PC-3 (cell line): Measurements from ENCODE around the gene RNF19B. TPM values are rescaled to one million over a fixed set of nuclear protein-coding genes. Genes with fewer than 3 reads are reported as not detected.

Experiments
- ATAC-seq: fragments of 200-7000 bp; cut with Tn5 transposase; 2 replicates; pipeline ENCODE4 v1.9.1; 2020; ENCODE audit warnings: mild to moderate bottlenecking, moderate library complexity
- BruUV-seq: library from RNA; stranded (reverse); fragments of 400-500 nt; replicated peaks from 2 replicates; lab custom pipeline; 2021; lab: Mats Ljungman, UMichigan
- CTCF ChIA-PET: fragments of 300-600 bp; sonication (Branson Sonifier 250); formaldehyde crosslinking; loops from one replicate; lab custom pipeline; 2022; ENCODE audit warnings: antibody characterized with exemption; lab: Charles Lee
- POLR2A ChIA-PET: fragments of 300-600 bp; sonication (Branson Sonifier 250); formaldehyde crosslinking; loops from one replicate; lab custom pipeline; 2022; ENCODE audit warnings: antibody characterized with exemption; ENCODE audit not compliant: unreplicated experiment; lab: Charles Lee
- DNase-seq: peaks from one replicate; pipeline ENCODE4 v3.0.0-alpha.2; 2015
- H2AFZ ChIP-seq: fragments of 300-600 bp; sonication (generic); 2 replicates; pipeline ENCODE4 v1.6.0; 2016; ENCODE audit warnings: antibody characterized with exemption, low read length
- H3F3A ChIP-seq: fragments of 300-600 bp; sonication (generic); one replicate; pipeline ENCODE4 v1.6.0; 2017; ENCODE audit warnings: antibody characterized with exemption, low read length, control low read depth, mild to moderate bottlenecking; ENCODE audit not compliant: unreplicated experiment
- H3K27ac ChIP-seq: fragments of 300-600 bp; sonication (generic); 2 replicates; pipeline ENCODE4 v1.5.1; 2016; ENCODE audit warnings: mild to moderate bottlenecking, low read length
- H3K27me3 ChIP-seq: fragments of 300-600 bp; sonication (generic); 2 replicates; pipeline ENCODE4 v1.6.1; 2016; ENCODE audit warnings: low read length, mixed read lengths
- H3K36me3 ChIP-seq: fragments of 300-600 bp; sonication (generic); 2 replicates; pipeline ENCODE4 v1.6.1; 2016; ENCODE audit warnings: low read depth, mixed run types, low read length, mixed read lengths
- H3K4me1 ChIP-seq: fragments of 300-600 bp; sonication (generic); 2 replicates; pipeline ENCODE4 v1.5.1; 2016; ENCODE audit warnings: low read length; ENCODE audit not compliant: insufficient read depth
- H3K4me2 ChIP-seq: fragments of 300-600 bp; sonication (generic); 2 replicates; pipeline ENCODE4 v1.6.0; 2016; ENCODE audit warnings: low read length
- H3K4me3 ChIP-seq: fragments of 300-600 bp; sonication (generic); 2 replicates; pipeline ENCODE4 v1.5.1; 2016; ENCODE audit warnings: mild to moderate bottlenecking, low read length, mixed read lengths
- H3K79me2 ChIP-seq: fragments of 300-600 bp; sonication (generic); 2 replicates; pipeline ENCODE4 v1.6.1; 2017; ENCODE audit warnings: low read length, mixed read lengths
- H3K9ac ChIP-seq: fragments of 300-600 bp; sonication (generic); 2 replicates; pipeline ENCODE4 v1.6.0; 2016; ENCODE audit warnings: mild to moderate bottlenecking, low read length
- H3K9me2 ChIP-seq: fragments of 300-600 bp; sonication (generic); replicated peaks from 2 replicates; pipeline ENCODE4 v1.6.1; 2016; ENCODE audit warnings: mixed run types, low read length, mixed read lengths
- H3K9me3 ChIP-seq: fragments of 300-600 bp; sonication (generic); 2 replicates; pipeline ENCODE4 v1.6.1; 2016; ENCODE audit warnings: low read length, mixed read lengths
- H4K20me1 ChIP-seq: fragments of 300-600 bp; sonication (generic); 2 replicates; pipeline ENCODE4 v1.6.1; 2016; ENCODE audit warnings: low read length, mixed read lengths
- EZH2 ChIP-seq: fragments of 300-600 bp; sonication (generic); IDR thresholded peaks from one replicate; pipeline ENCODE4 v1.6.1; 2017; ENCODE audit warnings: antibody characterized with exemption, mild to moderate bottlenecking, low read length; ENCODE audit not compliant: unreplicated experiment
- EZH2phosphoT487 ChIP-seq: fragments of 300-600 bp; sonication (generic); IDR thresholded peaks from 2 replicates; pipeline ENCODE4 v1.6.1; 2018; ENCODE audit warnings: mild to moderate bottlenecking, antibody characterized with exemption, low read length, borderline replicate concordance
- intact Hi-C: fragments of 100-400 bp; cut with micrococcal nuclease; formaldehyde crosslinking; loops from 2 replicates; pipeline ENCODE4 v1.9.0; 2023
- total RNA-seq: library from RNA; depleted of rRNA; stranded (reverse); fragments of >200 nt; gene quantifications from 2 replicates; pipeline ENCODE4 v1.2.3, GENCODE V29; 2014
- TF ChIP-seq, protein P1 (sequence below): fragments of 300-600 bp; sonication (generic); conservative IDR thresholded peaks from 2 replicates; pipeline ENCODE4 v1.5.1; 2017; ENCODE audit warnings: antibody characterized with exemption, low read depth, mild to moderate bottlenecking, low read length

Gene RNF19B
- total RNA-seq, 1 experiment from 2014 or later = 17.9 TPM

- H3K9me2 ChIP-seq = no peaks in the 10 kb centered on the region
- H3K27me3 ChIP-seq = no peaks in the 10 kb centered on the region
- POLR2A ChIA-PET = no interaction called here
- no peak overlapping the region for H3K27ac ChIP-seq
- no peak overlapping the region for H3K4me3 ChIP-seq
- no peaks in the 10 kb centered on the region for H3F3A ChIP-seq
- DNase-seq (no peak), ATAC-seq (no peak)
- H3K9me3 ChIP-seq = no peaks in the 10 kb centered on the region
- intact Hi-C loops = no loop called here
- TF ChIP-seq EZH2 (no peak), EZH2phosphoT487 (no peak)
- TF ChIP-seq, protein P1, sequence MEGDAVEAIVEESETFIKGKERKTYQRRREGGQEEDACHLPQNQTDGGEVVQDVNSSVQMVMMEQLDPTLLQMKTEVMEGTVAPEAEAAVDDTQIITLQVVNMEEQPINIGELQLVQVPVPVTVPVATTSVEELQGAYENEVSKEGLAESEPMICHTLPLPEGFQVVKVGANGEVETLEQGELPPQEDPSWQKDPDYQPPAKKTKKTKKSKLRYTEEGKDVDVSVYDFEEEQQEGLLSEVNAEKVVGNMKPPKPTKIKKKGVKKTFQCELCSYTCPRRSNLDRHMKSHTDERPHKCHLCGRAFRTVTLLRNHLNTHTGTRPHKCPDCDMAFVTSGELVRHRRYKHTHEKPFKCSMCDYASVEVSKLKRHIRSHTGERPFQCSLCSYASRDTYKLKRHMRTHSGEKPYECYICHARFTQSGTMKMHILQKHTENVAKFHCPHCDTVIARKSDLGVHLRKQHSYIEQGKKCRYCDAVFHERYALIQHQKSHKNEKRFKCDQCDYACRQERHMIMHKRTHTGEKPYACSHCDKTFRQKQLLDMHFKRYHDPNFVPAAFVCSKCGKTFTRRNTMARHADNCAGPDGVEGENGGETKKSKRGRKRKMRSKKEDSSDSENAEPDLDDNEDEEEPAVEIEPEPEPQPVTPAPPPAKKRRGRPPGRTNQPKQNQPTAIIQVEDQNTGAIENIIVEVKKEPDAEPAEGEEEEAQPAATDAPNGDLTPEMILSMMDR = no peak
- no peak overlapping the region for H3K9ac ChIP-seq
- H4K20me1 ChIP-seq = no peaks in the 10 kb centered on the region
- H3K79me2 ChIP-seq = no peaks in the 10 kb centered on the region
- BruUV-seq = no TSS peak
- H3K36me3 ChIP-seq = no peaks in the 10 kb centered on the region
- H2AFZ ChIP-seq = no peak overlapping the region
- CTCF ChIA-PET = no interaction called here
- H3K4me1 ChIP-seq = no peaks in the 10 kb centered on the region
- H3K4me2 ChIP-seq = peak overlapping the region; percentile 83; the same call in 1 of the 2 replicates
Observed at GRCh38 chr1:32892368-32893197, 72.0 kb downstream of the RNF19B start.

DNA sequence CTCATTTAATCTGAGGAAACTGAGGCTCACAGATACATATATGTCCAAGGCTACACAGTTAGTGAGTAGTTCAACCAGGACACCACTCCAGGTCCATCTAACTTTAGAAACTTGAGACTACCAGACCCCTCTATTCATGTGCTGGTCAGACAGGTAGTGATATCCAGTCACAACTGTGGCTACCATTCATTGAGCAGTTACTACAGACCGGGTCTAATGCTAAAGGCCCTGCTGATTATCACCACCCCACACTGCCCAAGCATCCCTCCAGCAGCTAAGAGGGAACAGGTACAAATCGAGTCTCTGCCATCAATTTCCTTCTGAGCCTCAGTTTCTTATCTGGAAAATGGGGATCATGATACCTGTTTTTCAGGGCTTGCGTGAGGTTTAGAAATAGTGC, 73.0 kb downstream of the RNF19B start:
- Histone ChIP-seq H3K27me3 (no peaks in the 10 kb centered on the region), H3K9me3 (no peaks in the 10 kb centered on the region), H3K9ac (no peak overlapping the region), H3F3A (no peaks in the 10 kb centered on the region), H3K9me2 (no peaks in the 10 kb centered on the region), H3K4me2 (no peak overlapping the region), H2AFZ (no peak overlapping the region), H3K27ac (no peak overlapping the region), H3K79me2 (no peaks in the 10 kb centered on the region), H3K4me3 (no peak overlapping the region), H4K20me1 (no peaks in the 10 kb centered on the region), H3K36me3 (no peaks in the 10 kb centered on the region), H3K4me1 (no peaks in the 10 kb centered on the region)
- intact Hi-C loops = no loop called here
- no peak for ATAC-seq
- DNase-seq = no peak
- POLR2A ChIA-PET = no interaction called here
- TF ChIP-seq EZH2 (no peak), EZH2phosphoT487 (no peak)
- TF ChIP-seq, protein P1 = no peak
- CTCF ChIA-PET = no interaction called here
- BruUV-seq = no TSS peak

DNA sequence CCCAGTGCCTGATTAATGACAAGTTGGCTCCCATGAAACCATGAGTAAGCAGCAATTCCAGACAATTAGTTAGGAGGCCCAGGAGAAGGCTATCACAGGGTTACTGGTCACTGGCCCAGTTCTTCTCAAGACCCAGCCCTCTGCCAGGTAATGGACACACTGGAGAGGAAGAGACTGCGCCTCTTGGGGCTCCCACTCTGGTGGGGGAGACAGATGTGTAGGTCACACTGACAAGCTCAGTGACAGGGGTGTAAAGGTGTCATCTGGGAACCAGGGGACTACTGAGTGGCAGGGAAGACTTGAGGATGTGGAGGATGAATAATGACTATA, 73.4 kb downstream of the RNF19B start:
- CTCF ChIA-PET = no interaction called here
- no peaks in the 10 kb centered on the region for H3K79me2 ChIP-seq
- DNase-seq (no peak), ATAC-seq (no peak)
- no peaks in the 10 kb centered on the region for H3K27me3 ChIP-seq
- H4K20me1 ChIP-seq = no peaks in the 10 kb centered on the region
- no peaks in the 10 kb centered on the region for H3K9me3 ChIP-seq
- H3K9ac ChIP-seq = no peak overlapping the region
- H3F3A ChIP-seq = no peaks in the 10 kb centered on the region
- H3K36me3 ChIP-seq = no peaks in the 10 kb centered on the region
- no TSS peak for BruUV-seq
- no peak overlapping the region for H2AFZ ChIP-seq
- H3K27ac ChIP-seq = no peak overlapping the region
- TF ChIP-seq, protein P1 = no peak
- TF ChIP-seq EZH2phosphoT487 (no peak), EZH2 (no peak)
- H3K4me3 ChIP-seq = no peak overlapping the region
- no peaks in the 10 kb centered on the region for H3K4me1 ChIP-seq
- no peaks in the 10 kb centered on the region for H3K9me2 ChIP-seq
- no peak overlapping the region for H3K4me2 ChIP-seq
- intact Hi-C loops = no loop called here
- POLR2A ChIA-PET = no interaction called here
